NCI-H1417 (cell line): ENCODE data around the gene ABLIM2.

ENCODE experiments used
- DNase-seq, 3 experiments: peaks; one replicate each; lab custom pipeline; 2025; lab: John Stamatoyannopoulos, UW

The ABLIM2 gene

DNA sequence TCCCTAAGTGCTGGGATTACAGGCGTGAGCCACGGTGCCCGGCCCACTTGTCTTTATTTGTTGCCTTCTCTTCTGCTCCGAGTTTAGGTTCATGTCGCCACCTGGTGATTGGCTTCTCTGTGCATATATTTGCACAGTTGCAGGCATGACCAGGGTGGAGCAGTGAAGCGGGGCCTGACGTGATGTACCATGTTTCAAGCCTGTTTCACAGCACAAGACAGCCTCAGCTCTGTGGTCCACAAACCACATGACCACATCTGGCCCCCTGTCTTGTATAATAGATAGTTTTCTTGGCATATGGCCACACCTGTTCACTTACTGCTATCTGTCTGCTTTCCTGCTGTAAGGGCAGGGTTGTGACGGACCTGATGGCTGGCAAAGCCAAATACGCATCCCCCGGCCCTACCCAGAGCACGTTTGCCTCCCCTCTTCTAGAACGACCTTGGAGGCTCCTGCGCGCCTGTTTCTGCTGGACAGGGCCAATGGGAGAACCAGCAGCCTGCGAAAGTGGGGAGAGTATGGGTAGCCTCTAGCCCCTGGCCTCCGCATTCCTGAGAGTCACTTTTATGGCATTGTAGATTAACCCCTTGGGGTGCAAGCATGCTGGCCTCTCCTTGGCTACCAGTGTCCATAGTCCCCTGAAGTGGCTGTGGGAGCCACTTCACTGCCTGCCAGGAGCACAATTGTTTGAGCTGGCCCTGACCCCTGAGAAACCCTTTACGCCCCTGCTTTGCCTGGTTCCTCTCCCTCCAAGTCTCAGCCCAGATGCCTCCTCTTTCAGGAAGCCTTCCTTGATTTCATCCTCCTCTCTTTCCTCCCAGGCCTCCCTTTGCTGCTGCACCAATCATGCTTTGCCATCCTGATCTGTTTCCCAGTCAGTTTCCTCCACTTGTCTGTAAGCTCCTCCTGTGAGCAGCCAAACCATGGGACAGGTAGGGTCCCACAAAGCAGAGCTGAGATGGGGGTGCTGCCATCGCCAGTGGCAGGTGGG is 34.4 kb upstream of the ABLIM2 start:
- DNase-seq, result peak; percentile 63 to 89 (median 83)

DNA sequence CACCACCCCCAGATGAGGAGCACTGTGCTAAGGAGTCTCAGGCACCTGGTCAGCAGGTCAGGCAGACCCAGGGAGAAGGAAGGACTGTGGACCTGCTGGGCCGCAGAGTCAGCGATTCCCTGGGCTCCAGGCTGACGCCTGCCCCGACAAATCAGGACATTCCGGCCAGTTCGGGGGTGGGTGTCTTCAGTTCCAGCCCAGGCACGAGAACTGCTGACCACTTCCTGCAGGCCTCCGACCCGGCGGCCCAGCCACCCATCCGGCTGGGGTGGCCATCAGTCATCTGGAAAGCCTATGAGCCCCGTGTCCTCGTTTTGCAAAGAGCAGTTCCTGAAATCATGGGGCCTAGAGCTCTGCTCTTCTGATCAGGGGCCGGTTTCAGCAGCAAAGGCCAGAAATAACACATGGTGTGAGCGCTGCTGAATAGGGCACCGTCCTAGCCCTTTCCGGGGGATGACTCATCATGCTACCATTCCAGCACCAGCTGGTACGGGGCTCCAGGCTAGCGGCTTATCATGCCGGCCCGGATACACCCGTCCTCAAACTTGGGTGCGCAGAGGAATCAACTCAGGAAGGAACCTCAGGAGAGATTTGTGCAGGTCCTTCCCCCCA is 32.6 kb upstream of the ABLIM2 start:
- no peak for DNase-seq

DNA sequence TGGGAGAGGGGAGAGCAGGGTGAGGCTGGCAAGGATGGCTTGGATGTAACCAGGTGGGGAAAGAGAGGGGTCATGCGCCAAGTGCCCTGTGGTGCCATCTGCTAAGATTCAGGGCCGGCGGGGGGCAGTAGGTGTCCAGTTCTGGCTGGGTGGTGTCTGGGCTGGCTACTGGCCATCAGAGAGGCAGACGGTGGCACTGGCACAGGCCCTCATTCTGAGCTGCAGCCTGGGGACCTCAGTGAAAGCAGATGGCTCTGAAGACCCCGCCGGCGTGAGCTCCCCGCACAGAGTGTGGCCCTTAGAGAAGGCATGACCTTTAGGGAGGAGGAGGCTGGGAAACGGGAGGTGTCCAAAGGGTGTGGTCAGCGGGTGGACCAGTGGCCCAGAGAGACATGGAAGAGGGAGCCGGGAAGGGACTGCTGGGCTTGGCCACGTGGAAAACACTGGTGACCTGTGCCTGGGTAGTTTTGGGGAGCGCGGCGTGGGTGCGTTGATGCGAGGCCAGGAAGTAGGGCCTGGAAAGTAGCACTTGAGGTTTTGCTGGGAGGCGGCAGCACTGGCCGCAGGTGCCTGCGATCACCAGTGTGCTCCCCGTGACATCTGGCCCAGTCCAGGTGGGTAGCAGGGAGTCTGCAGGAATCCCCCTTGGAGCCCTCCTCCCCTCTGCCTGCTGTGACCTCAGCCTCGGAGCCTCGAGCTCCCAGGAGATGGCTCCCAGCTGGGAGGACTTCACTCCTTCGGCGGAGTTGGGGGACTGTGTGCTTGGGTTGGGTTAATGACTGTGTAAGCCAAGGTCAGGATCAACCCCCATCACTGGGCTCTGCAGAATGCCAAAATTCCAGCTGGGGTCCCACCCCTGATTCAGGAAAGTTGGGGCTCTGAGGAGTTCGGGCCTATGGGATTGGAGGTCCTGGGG is 31.2 kb upstream of the ABLIM2 start:
- DNase-seq, result no peak

DNA sequence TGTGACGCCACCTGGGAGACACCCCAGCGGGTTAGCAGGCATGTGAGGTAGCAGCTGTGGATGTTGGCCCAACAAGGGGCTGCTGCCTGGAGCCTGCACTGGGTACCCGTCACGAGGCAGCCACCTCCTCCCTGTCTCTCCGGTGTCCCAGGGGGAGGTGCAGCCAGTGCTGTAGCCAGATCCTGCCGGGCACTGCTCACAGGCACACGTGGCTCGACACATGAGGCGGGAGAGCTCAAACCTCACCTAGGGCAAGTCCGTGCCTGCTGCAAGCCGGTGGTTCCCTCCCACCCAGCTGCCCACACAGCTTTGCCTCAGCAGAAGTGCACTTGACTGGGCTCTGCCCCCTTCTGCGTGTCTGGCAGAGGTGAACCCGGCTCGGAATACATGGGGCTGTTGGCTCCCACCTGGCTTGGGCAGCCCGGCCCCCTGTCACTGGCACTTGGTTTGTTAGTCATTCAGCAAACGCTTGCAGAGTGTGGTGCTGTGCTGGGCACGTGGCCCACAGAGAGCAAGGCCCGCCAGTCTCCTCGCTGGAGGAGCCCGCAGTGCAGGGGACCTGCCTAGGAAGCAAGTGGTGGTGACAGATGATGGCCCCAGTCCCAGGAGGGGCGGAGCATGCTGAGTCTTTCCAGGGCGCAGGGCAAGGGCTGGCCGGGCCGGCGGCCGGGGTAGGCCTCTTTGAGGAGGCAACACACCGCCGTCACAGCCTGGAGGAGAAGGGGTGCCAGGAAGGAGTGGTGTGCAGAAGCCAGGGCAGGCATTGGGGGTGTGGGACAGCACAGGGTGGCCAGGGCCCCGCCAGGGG is 30.3 kb upstream of the ABLIM2 start:
- peak; percentile 89 to 98 (median 97) for DNase-seq

DNA sequence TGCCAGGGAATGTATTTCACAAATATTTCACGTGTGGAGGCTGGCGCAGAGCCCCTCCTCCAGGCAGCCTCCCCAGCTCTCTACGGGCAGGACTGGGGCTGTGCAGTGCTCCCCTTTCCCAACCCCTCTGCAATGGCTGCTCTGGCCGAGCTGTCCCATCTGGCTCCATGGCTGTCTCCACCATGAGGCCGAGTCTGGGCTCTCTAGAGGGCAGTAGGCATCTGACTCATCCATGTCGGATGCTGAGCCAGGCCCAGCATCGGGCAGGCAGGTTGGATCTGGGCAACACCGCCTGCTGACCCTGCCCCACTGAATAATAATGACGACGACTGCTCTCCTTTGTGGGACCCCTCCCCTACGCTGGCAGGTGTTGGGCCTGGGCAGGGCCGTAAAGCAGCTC is 29.5 kb upstream of the ABLIM2 start:
- DNase-seq, result no peak

DNA sequence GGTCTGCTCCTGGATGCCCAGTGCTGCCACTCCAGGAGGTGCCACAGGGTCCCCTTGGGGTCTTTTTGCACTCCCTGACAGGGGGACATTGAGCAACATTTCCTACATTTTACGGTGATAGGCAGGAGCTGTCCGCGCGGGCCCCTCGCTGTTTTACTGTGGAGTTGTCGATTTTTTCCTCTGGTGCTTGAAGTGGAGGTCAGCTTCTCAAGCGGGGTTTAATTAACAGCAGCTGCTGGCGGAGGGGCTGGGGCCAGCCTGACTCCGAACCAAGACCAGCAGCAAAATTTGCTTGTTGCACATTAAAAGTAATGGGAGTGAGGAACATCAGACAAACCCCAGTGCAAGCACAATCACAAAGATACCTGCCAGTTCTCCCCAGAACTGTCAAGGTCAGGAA is 27.3 kb upstream of the ABLIM2 start:
- peak in 1 of 3 experiments; percentile 59 for DNase-seq

DNA sequence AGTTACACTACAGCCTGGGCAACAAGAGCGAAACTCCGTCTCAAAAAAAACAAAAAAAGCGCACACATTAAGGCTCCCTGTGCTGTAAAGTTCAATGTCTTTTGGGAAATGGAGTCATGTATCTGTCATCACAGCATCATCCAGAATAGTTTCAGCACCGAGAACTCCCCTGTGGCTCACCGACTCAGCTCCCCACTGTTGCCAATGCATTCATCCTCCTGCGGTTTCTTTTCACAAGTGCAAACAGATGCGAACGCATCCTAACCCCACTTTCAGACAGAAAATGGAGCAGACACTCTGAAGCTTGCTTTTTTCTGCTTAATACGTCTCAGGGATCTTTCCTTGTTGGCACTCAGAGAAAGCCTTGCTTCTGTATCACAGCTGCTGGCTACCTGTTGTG is 26.7 kb upstream of the ABLIM2 start:
- peak in 1 of 3 experiments; percentile 44 for DNase-seq

DNA sequence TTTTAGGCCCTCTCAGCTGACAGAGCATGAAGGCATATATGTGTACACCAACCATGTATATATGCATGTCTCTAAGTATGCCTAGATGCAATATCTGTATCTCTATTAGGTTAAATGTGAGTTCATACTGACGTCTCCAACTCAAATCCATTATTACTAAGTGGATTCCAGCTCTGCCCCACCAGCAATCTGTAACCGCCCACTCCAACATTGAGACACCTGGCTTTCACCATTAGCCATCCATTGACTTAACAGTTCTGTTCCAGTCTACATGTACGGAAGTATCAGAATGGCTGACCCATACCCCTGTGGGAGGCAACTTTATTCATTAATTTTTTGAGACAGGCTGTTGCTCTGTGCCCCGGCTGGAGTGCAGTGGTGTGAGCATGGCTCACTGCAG is 25.4 kb upstream of the ABLIM2 start:
- DNase-seq, result no peak

DNA sequence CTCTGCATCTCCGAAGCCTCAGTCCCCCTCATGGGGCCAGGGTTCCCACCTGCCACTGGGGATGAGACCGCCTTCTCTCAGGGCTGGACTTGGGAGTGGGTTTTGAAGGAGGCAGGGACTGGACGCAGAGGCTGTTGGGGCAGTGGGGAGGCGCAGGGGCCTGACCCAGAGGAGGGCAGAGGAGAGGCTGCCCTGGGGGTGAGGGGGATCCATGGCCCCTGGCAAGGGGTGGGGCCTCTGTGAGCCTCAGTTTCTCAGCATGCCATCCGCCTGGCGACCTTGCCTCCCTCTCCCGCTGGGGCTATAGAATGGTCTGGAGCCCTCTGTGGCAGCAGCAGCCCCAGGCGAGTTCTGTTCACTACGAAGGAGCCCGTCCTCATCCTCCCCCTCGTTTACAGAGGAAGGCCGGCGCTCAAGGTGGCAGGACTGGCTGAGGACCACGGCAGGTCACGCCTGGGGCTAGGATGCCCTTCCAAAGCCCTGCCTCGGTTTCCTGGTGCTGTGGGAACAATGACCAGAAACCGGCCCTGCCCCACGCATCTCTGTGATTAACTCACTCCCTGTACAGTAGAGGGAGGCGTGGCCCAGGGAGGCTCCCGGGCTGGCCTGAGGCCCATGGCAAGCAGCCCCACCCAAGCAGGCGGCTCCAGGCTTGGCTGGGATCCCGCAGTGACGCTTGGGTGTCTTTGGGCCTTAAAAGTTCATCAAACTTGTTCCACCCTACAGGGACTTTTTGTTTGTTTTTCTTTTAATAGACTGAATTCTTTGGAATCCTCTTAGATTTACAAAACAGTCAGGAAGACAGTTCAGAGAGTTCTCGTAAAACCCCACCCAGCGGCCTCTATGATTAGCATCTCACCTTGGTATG is 24.5 kb upstream of the ABLIM2 start:
- DNase-seq, result no peak

DNA sequence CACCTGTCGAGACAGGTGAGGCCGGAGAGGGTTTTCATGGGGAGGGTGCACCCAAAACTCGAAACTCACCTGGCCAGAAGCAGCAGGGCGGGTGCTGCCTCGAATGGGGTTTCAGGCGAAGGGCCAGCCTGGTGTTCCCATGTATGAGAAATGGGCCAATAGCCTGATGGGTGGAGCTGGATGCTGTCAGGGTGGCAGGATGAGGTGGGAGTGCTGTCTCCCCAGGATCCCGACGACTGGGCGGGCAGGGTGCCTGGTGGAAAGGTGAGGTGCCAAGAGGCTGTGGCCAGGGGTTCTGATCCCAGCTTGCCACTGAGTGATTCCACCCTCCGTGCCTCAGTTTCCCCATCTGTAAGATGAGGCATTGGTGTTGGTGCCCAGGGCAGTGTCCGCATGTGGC is 23.7 kb upstream of the ABLIM2 start:
- no peak for DNase-seq

DNA sequence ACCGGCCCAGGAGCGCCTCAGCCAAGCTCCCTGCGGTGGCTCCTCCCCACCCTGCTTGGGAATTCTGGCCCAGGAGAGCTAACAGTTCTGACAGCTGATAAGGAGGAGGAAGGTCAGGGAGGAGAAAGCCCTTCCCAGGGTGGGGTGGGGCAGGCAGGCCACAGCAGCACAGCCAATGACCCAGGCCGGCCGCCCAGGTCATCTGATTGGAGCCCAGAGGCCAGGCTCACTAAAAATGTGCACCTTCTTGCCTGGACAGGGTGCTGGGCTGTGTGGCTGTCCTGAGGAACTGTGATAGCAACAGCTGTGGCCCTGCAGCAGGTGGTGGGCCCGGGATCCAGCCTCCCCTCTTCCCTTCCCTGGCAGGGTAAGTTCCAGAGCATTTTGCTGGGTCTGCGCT is 23.2 kb upstream of the ABLIM2 start:
- no peak for DNase-seq

DNA sequence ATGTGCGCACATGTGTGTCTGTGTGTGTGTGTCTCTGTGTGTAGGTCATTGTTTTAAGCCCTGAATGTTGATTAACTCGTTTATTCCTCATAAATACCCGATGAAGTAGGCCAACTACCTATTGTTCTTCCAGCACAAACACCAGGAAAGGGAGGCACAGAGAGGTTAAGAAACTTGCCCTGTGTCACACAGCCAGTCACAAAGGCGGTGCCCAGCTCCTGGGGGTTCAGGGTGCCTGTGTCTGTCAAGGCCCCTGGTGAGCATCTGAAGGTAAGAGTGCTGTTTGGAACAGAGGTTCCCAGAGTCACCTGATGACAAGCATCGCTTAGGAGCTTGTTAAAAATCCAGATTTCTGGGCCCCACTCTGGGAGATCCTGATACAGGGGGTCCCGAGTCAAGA is 22.5 kb upstream of the ABLIM2 start:
- no peak for DNase-seq

DNA sequence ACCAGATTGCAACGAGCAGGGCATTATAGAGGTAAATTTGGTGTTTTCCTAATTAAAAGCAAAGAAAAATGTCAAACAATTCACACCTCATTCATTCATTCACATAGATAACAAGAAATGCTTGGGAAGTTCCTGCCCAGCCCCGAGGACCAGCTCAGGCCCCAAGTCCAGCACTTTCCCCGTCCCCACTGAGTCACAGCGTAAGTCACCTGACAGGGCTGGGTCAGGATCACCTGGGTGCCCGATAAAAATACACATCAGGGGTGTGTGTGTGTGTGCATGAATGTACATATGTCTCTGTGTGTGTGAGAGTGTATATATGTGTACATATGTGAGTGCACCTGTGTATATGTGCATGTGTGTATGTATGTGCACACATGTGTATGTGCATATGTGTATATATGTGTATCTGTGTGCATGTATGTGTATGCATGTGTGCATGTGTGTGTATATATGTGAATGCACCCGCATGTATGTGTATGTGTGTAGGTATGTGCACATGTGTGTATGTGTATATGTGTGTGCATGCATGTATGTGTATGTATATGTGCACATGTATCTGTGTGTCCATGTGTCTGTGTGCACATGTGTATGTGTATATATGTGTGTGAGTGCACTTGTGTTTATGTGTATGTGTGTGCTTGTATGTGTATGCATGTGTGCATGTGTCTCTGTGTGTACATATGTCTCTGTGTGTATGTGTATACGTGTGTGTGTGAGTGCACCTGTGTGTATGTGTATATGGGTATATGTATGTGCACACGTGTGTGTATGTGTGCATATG is 21.9 kb upstream of the ABLIM2 start:
- no peak for DNase-seq

DNA sequence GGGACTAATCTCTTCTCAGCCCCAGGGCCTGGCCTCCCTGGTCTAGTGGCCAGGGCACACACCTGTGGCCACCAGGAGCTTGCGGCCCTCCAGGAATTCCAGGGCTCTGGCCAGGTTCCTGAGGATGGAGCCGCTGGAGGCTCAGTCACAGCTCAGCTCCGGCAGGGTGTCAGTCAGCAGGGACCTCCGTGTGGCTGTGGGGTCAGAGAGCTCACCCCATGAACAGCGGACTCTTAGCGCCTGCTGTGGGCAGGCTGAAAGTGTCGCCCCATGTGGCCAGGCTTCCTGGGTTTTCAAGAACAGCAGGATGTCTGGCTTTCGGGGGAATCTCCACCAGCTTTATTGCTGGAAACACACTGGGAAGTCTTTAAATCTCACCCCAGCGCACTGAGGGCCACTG is 21.2 kb upstream of the ABLIM2 start:
- DNase-seq, result no peak

DNA sequence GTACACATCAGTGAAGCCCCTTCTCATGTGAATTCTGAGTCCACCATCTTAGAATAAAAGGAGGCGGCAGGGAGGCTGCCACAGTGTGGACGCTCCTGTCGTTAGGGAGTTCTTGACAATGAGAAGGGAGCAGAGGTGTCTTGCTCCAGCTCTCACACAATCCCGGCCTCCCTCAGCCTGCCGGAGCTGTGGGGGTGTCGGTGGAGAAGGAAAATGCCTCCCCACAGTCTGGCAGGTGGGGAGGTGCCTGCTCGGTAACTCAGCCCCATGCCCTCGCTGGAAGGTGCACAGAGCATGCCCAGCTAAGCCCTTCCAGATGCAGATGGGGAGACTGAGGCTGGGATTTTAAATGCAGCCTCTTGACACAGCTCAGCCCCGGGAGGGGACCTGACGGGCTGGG is 20.5 kb upstream of the ABLIM2 start:
- DNase-seq, result no peak

DNA sequence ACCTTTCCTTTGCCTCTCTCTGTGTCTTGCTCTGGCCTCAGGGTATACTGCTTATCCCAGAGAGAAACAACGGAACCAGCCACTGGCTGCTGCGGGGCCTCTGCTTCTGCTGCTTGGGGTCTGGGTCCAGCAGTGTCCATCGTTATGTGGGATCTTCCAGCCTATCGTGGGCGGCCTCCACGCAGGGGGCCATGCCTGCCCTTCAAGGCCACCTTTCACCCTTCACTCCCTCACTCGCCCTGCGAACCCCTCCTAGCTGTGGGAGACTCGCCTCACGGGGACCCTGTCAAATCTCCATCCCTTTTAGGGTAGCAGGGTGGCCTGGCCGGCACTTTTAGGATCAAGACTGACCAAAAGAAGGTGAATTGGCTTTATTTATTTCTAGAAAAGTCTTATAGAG is 19.3 kb upstream of the ABLIM2 start:
- DNase-seq, result no peak

DNA sequence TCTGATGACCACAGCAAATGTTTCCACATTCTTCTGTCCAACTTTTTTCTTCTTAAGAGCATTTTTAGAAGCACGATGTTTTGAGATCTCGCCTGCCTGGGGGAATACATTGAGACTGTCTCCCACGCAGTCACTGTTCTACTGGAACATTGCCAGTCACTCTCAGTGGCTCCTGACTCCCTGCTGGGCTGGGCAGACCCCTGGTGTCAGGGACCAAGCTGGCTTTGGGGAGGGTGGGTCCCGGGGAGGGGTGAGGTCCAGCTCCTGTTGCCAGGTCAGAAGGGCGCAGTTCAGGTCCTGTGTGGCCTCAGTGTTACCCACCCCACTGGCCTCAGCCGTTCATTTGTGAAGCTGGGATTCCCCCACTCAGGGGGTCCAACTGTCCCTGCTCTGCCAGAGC is 18.9 kb upstream of the ABLIM2 start:
- no peak for DNase-seq

DNA sequence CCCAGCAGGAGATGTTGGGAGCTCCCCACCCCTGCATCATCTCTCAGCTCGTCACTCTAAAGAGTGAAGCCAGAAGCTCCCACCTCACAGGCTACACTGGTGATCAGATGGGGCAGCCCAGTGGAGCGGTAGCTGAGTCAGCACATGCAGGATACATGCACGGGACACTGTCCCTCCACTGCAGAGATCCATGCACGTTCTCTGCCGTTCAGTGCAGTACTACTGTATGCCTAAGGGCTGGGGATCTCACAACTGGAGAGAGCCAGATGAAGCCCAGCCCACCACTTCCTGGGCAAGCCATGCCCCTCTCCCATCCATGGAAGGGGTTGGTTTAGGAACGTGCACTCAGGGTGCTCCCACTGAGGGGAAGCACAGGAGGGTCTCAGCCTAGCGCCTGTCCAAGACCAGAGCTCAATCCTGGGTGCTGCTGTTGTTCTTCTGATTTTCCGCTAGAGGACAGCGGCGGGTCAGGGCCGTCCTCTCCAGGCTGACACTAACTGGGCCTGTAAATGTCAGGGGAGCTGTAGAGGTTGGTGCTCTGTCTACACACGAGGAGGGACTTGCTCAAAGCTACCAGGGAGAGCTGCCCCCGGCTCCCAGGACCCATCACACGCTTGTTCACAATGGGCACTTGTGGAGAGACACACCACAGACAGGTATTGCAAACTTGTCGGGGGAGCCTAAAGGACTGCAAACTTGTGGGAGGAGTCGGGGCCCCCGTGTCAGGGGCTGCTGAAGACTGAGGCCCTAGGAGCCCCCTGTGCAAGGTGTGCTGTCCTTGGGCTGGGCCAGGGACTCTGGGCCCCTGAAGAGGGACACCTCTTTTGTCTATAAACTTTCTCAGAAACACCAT is 18.2 kb upstream of the ABLIM2 start:
- peak; percentile 29 to 63 (median 44) for DNase-seq

DNA sequence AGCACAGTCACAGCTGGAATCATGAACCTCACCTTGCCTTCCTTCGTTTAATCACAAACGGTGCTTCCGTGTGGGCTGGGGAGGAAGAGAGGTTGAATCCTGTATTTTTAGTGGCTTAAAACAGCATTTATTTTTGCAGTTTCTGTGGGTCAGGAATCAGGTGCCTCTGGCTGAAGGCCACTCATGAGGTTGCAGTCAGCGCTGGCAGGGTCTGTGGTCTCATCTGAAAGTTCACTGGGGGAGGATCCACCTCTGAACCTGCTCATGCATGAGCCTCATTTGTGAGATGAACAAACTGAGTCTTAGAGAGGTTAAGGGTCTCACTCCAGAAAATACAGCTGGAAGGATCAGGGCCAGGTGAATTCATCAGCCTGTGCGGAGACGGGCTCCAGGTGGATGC is 17.1 kb upstream of the ABLIM2 start:
- DNase-seq, result no peak
